Right lobe of liver (tissue), 6 donors: ENCODE results near the gene ZNF780B. TPM values are rescaled to one million over a fixed set of nuclear protein-coding genes. Genes with fewer than 3 reads are reported as not detected.

Experiments
- ATAC-seq, 4 donors: fragments of 200-7000 bp; cut with Tn5 transposase; one replicate each; pipeline ENCODE4 v1.9.1; 2020; ENCODE audit warnings: mild to moderate bottlenecking in 4 of 4, moderate library complexity in 4 of 4
- DNase-seq, 3 donors: peaks; one replicate each; pipeline ENCODE4 v3.0.0-alpha.2; 2020
- H3K27ac ChIP-seq, 3 donors: fragments of 200-600 bp; one replicate each; pipeline ENCODE4 v1.8.0; 2022
- H3K27me3 ChIP-seq, 2 donors: fragments of 200-600 bp; one replicate each; pipeline ENCODE4 v1.8.0; 2022
- H3K36me3 ChIP-seq, 4 donors: fragments of 200-600 bp; sonication (generic) in 1 of 4; one replicate each; pipeline versions ENCODE4 v1.5.1 to v1.8.0; 2017 to 2022; ENCODE audit warnings: control low read depth in 1 of 4
- H3K4me1 ChIP-seq, 4 donors: fragments of 200-600 bp; sonication (generic) in 1 of 4; one replicate each; pipeline versions ENCODE4 v1.5.1 to v1.8.0; 2017 to 2022; ENCODE audit warnings: control low read depth in 1 of 4
- H3K4me3 ChIP-seq, 3 donors: fragments of 200-600 bp; one replicate each; pipeline ENCODE4 v1.8.0; 2022
- H3K9me3 ChIP-seq, 4 donors: fragments of 200-600 bp; sonication (generic) in 1 of 4; one replicate each; pipeline versions ENCODE4 v1.5.1 to v1.8.0; 2017 to 2022; ENCODE audit warnings: control low read depth in 1 of 4
- POLR2A ChIP-seq: fragments of 450-650 bp; IDR thresholded peaks from one replicate; pipeline ENCODE4 v1.6.1; 2017; ENCODE audit warnings: antibody characterized with exemption, mild to moderate bottlenecking
- WGBS: methylation state at CpG from one replicate; pipeline ENCODE4 v1.1.6; 2018; ENCODE audit warnings: low coverage, low lambda C conversion rate; ENCODE audit not compliant: insufficient coverage; ENCODE audit errors: missing lambda C conversion rate; 5-methylcytosine and 5-hydroxymethylcytosine counted together
- intact Hi-C, 2 donors: fragments of 100-400 bp; cut with DNase I; formaldehyde crosslinking; loops; one replicate each; pipeline versions ENCODE4 v1.11.2 to v1.14.1; 2022
- total RNA-seq, 6 experiments: library from RNA; depleted of rRNA in 2 of 6; stranded (reverse); fragments of >200 nt in 2 of 6; fragmentation: NEBNext Ultra II Directional in 3 of 6; extraction: Animal tissue kit (Norgen Biotek cat#: 25700) in 3 of 6; gene quantifications; one replicate each; pipeline versions ENCODE4 v1.1.0 to v1.2.4, GENCODE V29; 2016 to 2023
- TF ChIP-seq, protein P1 (sequence below), 4 donors: fragments of 200-600 bp in 3 of 4; fragments of 450-650 bp in 1 of 4; IDR thresholded peaks; one replicate each; pipeline versions ENCODE4 v1.5.1 to v1.8.0; 2016 to 2022; ENCODE audit warnings: antibody characterized with exemption in 4 of 4, mild to moderate bottlenecking in 2 of 4
- donor health status: DM: no; HTN: yes; CAD: no.
- donor health status: DM: no; HTN: no; CAD: no.
- donor health status: DM: no; HTN: no; CAD: no.
- donor health status: DM: no; HTN: yes; CAD: no.
- donor health status: DM: no; HTN: yes; CAD: no.

Gene ZNF780B
- total RNA-seq, 6 experiments from 2014 or later, result 3.2 to 9.6 (median 5.8) TPM

DNA sequence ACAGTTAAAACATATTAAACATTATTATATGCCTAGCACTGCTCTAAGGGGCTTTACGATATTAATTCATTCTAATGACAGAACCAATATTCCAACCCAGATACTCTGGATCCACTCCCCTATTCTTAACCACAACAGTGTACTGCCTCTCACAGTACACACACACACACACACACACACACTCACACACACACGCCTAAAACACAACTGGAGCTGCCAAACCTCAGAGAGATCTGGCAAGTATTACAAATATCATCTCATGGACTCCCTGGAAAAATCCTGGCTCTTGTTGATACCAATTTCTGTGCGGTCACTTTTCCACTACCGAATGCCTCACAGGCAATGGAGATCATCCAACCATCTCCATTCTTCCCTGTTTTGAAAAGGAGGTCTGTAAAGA lies 33.4 kb upstream of the ZNF780B start:
- peak overlapping the region in 2 of 3 donors; percentile 85 to 87 for H3K4me3 ChIP-seq
- ATAC-seq (no peak), DNase-seq (no peak)
- 56% methylated on average over 4 of the region's 4 CpGs for WGBS
- TF ChIP-seq POLR2A, result no peak
- TF ChIP-seq, protein P1, sequence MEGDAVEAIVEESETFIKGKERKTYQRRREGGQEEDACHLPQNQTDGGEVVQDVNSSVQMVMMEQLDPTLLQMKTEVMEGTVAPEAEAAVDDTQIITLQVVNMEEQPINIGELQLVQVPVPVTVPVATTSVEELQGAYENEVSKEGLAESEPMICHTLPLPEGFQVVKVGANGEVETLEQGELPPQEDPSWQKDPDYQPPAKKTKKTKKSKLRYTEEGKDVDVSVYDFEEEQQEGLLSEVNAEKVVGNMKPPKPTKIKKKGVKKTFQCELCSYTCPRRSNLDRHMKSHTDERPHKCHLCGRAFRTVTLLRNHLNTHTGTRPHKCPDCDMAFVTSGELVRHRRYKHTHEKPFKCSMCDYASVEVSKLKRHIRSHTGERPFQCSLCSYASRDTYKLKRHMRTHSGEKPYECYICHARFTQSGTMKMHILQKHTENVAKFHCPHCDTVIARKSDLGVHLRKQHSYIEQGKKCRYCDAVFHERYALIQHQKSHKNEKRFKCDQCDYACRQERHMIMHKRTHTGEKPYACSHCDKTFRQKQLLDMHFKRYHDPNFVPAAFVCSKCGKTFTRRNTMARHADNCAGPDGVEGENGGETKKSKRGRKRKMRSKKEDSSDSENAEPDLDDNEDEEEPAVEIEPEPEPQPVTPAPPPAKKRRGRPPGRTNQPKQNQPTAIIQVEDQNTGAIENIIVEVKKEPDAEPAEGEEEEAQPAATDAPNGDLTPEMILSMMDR (IDR thresholded peaks at IDR 0.05), result no peak
- intact Hi-C loops, result no loop called here
- peaks cover 0 to 22% (median 3%) of the 10 kb centered on the region in 4 donors for H3K4me1 ChIP-seq
- no peaks in the 10 kb centered on the region for H3K27me3 ChIP-seq
- no peaks in the 10 kb centered on the region for H3K36me3 ChIP-seq
- H3K9me3 ChIP-seq, result no peaks in the 10 kb centered on the region
- no peak overlapping the region for H3K27ac ChIP-seq

DNA sequence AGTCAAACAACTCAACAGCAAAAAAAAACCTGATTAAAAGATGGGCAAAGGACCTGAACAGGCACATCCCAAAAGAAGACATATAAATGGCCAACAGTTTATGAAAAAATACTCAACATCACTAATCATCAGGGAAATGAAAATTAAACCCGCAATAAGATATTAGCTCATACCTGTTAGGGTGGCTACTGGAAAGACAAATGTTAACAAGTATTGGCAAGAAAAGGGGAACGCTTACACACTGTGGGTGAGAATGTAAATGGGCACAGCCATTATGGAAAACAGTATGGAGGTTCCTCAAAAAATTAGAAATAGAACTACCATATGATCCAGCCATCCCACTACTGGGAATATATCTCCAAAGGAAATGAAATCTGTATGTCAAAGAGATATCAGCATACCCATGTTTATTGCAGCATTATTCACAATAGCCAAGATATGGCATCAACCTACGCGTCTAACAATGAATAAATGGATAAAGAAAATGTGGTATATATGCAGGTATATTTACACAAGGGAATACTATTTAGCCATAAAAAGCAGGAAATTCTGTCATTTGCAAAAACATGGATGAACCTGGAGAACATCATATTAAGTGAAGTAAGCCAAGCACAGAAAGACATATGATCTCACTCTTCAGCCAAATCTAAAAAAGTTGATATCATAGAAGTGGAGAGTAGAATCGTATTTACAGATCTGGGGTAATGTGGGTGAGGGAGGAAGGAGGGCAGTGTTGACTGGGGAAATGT lies 32.4 kb upstream of the ZNF780B start:
- no peak overlapping the region for H3K4me3 ChIP-seq
- WGBS, result 71% methylated on average over 5 of the region's 5 CpGs
- H3K27me3 ChIP-seq, result no peaks in the 10 kb centered on the region
- H3K27ac ChIP-seq, result no peak overlapping the region
- intact Hi-C loops, result no loop called here
- DNase-seq (no peak), ATAC-seq (no peak)
- TF ChIP-seq POLR2A, result no peak
- TF ChIP-seq, protein P1 (IDR thresholded peaks at IDR 0.05), result no peak
- H3K9me3 ChIP-seq, result no peaks in the 10 kb centered on the region
- H3K36me3 ChIP-seq, result no peaks in the 10 kb centered on the region
- peaks cover 0 to 22% (median 3%) of the 10 kb centered on the region in 4 donors for H3K4me1 ChIP-seq

DNA sequence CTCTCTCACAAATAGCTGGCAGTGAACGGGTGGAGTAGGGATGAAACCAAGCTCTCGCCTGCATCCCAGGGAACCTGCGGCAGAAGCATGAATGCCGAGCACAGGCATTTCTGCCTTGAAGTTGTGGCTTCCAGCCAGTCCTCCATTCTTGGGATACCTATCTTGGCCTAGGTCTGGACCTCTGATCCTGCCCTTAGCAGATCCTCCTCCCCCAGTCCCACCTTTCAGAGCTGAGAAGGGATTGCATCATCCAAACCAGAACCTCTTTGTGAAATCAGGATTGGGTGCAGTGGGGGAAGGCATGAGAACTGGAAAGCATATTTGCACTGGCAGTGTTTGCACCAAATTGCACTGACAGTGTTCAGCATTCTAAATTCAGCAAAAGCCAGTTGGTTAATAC lies 28.9 kb upstream of the ZNF780B start:
- intact Hi-C loops, result no loop called here
- no peak for DNase-seq
- H3K27ac ChIP-seq, result no peak overlapping the region
- H3K4me3 ChIP-seq, result no peak overlapping the region
- peaks cover 0 to 34% (median 4%) of the 10 kb centered on the region in 4 donors for H3K36me3 ChIP-seq
- no peak for TF ChIP-seq POLR2A
- TF ChIP-seq, protein P1 (IDR thresholded peaks at IDR 0.05), result no peak
- peak; percentile 56 to 81 (median 76) for ATAC-seq
- WGBS, result 58% methylated on average over 3 of the region's 4 CpGs
- H3K4me1 ChIP-seq, result peaks cover 0 to 22% (median 3%) of the 10 kb centered on the region in 4 donors
- H3K27me3 ChIP-seq, result no peaks in the 10 kb centered on the region
- H3K9me3 ChIP-seq, result no peaks in the 10 kb centered on the region

DNA sequence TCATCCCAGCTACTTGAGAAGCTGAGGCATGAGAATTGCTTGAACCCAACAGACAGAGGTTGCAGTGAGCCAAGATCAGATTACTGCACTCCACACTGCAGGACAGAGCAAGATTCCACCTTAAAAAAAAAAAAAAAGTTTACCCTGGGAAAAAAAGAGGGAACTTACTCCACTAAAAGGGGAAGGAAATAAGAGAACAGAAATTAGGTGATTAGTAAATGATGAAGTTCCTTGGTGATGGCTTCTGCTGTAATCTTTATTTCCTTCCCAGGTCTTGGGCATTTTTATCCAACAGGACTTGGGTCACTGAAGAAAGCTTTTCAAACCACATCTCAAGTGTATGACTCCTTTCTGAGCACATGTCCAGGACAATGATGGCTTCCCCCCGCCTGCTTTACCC lies 25.4 kb upstream of the ZNF780B start:
- intact Hi-C loops, result no loop called here

More for the DNA sequence above, 25.4 kb upstream of the ZNF780B start:
- H3K27ac ChIP-seq, result no peak overlapping the region
- no peaks in the 10 kb centered on the region for H3K9me3 ChIP-seq
- no peak for DNase-seq
- peaks cover 0 to 13% (median 3%) of the 10 kb centered on the region in 4 donors for H3K4me1 ChIP-seq
- peaks cover 0 to 48% (median 10%) of the 10 kb centered on the region in 4 donors for H3K36me3 ChIP-seq
- WGBS, result 85% methylated on average over 1 of the region's 1 CpG
- TF ChIP-seq, protein P1 (IDR thresholded peaks at IDR 0.05), result no peak
- no peak for TF ChIP-seq POLR2A
- H3K4me3 ChIP-seq, result no peak overlapping the region
- no peak for ATAC-seq
- no peaks in the 10 kb centered on the region for H3K27me3 ChIP-seq
